GM12878 (cell line): ENCODE data around the gene IL4I1. TPM values are rescaled to one million over a fixed set of nuclear protein-coding genes. Genes with fewer than 3 reads are reported as not detected.

Experiments
- ASH2L ChIP-seq: fragments of 300-600, 200-600 bp; sonication (generic); IDR thresholded peaks from 2 replicates; pipeline ENCODE4 v1.6.1; 2017; ENCODE audit warnings: low read depth, mild to moderate bottlenecking, borderline replicate concordance
- ATF7 ChIP-seq: fragments of 450-650 bp; IDR thresholded peaks from 2 replicates; pipeline ENCODE4 v1.6.1; 2016; ENCODE audit warnings: low read depth, mild to moderate bottlenecking
- BACH1 ChIP-seq: fragments of 450-650 bp; IDR thresholded peaks from 2 replicates; pipeline ENCODE4 v1.6.1; 2017; ENCODE audit warnings: mild to moderate bottlenecking, borderline replicate concordance
- BRCA1 ChIP-seq: IDR thresholded peaks from 2 replicates; pipeline ENCODE4 v1.6.1; 2011; ENCODE audit warnings: low read depth, low read length, improper control_type of control experiment
- CBFB ChIP-seq: IDR thresholded peaks from 2 replicates; pipeline ENCODE4 v1.6.1; 2016; ENCODE audit warnings: antibody characterized with exemption, low read depth
- CHD2 ChIP-seq: IDR thresholded peaks from 2 replicates; pipeline ENCODE4 v1.6.1; 2011; ENCODE audit warnings: low read depth, low read length, improper control_type of control experiment, borderline replicate concordance
- EED ChIP-seq: sonication (generic); IDR thresholded peaks from 2 replicates; pipeline ENCODE4 v1.6.1; 2016; ENCODE audit warnings: antibody characterized with exemption, low read depth
- ESRRA ChIP-seq: IDR thresholded peaks from 2 replicates; pipeline ENCODE4 v1.6.1; 2012; ENCODE audit warnings: mild to moderate bottlenecking, low read length, improper control_type of control experiment
- FOS ChIP-seq: IDR thresholded peaks from 3 replicates; pipeline ENCODE4 v1.6.1; 2011; ENCODE audit warnings: borderline replicate concordance; ENCODE audit not compliant: insufficient read length; ENCODE audit errors: extremely low read depth
- FOXK2 ChIP-seq: fragments of 450-650 bp; IDR thresholded peaks from 2 replicates; pipeline ENCODE4 v1.6.1; 2017; ENCODE audit warnings: mild to moderate bottlenecking, moderate library complexity
- IKZF2 ChIP-seq, 2 experiments: fragments of 450-650 bp; IDR thresholded peaks; 2 replicates each; pipeline ENCODE4 v1.6.1; 2017; ENCODE audit warnings: mild to moderate bottlenecking in 2 of 2, moderate library complexity in 2 of 2
- LARP7 ChIP-seq: fragments of 450-650 bp; IDR thresholded peaks from 2 replicates; pipeline ENCODE4 v1.6.1; 2017; ENCODE audit warnings: mild to moderate bottlenecking
- MEF2B ChIP-seq: fragments of 450-650 bp; IDR thresholded peaks from 2 replicates; pipeline ENCODE4 v1.6.1; 2018; ENCODE audit warnings: mild to moderate bottlenecking, moderate library complexity; ENCODE audit not compliant: partially characterized antibody, poor library complexity, severe bottlenecking
- MTA2 ChIP-seq: fragments of 450-650 bp; IDR thresholded peaks from 2 replicates; pipeline ENCODE4 v1.6.1; 2016; ENCODE audit warnings: low read depth, mild to moderate bottlenecking, moderate library complexity
- NR2F1 ChIP-seq: fragments of 450-650 bp; conservative IDR thresholded peaks from 2 replicates; pipeline ENCODE4 v1.6.1; 2017; ENCODE audit warnings: mild to moderate bottlenecking
- PML ChIP-seq: IDR thresholded peaks from 2 replicates; pipeline ENCODE4 v1.6.1; 2012; ENCODE audit warnings: low read length, inconsistent platforms
- POLR2AphosphoS2 ChIP-seq: IDR thresholded peaks from 2 replicates; pipeline ENCODE4 v1.6.1; 2011; ENCODE audit warnings: low read depth, mild to moderate bottlenecking, low read length, improper control_type of control experiment, moderate library complexity
- RAD51 ChIP-seq: fragments of 450-650 bp; IDR thresholded peaks from 2 replicates; pipeline ENCODE4 v1.6.1; 2016; ENCODE audit warnings: moderate library complexity, mild to moderate bottlenecking, inconsistent platforms
- RFX5 ChIP-seq: IDR thresholded peaks from 2 replicates; pipeline ENCODE4 v1.6.1; 2011; ENCODE audit warnings: low read depth, low read length, improper control_type of control experiment
- SMC3 ChIP-seq: IDR thresholded peaks from 2 replicates; pipeline ENCODE4 v1.6.1; 2011; ENCODE audit warnings: low read length, improper control_type of control experiment, borderline replicate concordance
- WRNIP1 ChIP-seq: IDR thresholded peaks from 2 replicates; pipeline ENCODE4 v1.6.1; 2011; ENCODE audit warnings: low read depth, low read length, improper control_type of control experiment, borderline replicate concordance
- polyA plus RNA-seq, 11 experiments: library from polyadenylated mRNA; depleted of rRNA in 4 of 11; unstranded in 6 of 11; stranded (reverse) in 5 of 11; fragments of >200 nt; fragmentation: Nextera tagmentation in 4 of 11; fragmentation: Illumina TruSeq in 1 of 11; extraction: Ambion mirVana in 4 of 11; extraction: Trizol in 1 of 11; gene quantifications; 1 replicate in 1 of 11; 2 replicates in 10 of 11; pipeline versions ENCODE4 v1.2.1 to v1.2.3, GENCODE V29; 2011 to 2016; ENCODE audit warnings: inconsistent platforms in 2 of 11, missing spikeins in 2 of 11, low read depth in 1 of 11
- total RNA-seq, 4 experiments: library from RNA; depleted of rRNA in 3 of 4; stranded (reverse); fragments of >200 nt in 3 of 4; fragmentation: Illumina TruSeq in 1 of 4; extraction: Trizol in 1 of 4; gene quantifications; 2 replicates each; pipeline versions ENCODE4 v1.2.1 to v1.2.3, GENCODE V29; 2013 to 2021
- TF ChIP-seq, protein P1 (sequence below): IDR thresholded peaks from 2 replicates; pipeline ENCODE4 v1.6.1; 2011; ENCODE audit warnings: mild to moderate bottlenecking, low read depth, low read length, moderate library complexity; ENCODE audit not compliant: insufficient replicate concordance
- TF ChIP-seq, protein P2 (sequence below): IDR thresholded peaks from 2 replicates; pipeline ENCODE4 v1.6.1; 2011; ENCODE audit warnings: low read depth, mild to moderate bottlenecking, low read length, moderate library complexity, borderline replicate concordance; ENCODE audit errors: extremely low read depth
- TF ChIP-seq, protein P3 (sequence below): fragments of 450-650 bp; IDR thresholded peaks from 2 replicates; pipeline ENCODE4 v1.6.1; 2017; ENCODE audit warnings: borderline replicate concordance
- TF ChIP-seq, protein P4 (sequence below), 3 experiments: IDR thresholded peaks in 2 of 3; conservative IDR thresholded peaks in 1 of 3; 2 replicates each; pipeline ENCODE4 v1.5.1; 2011; ENCODE audit warnings: low read depth in 3 of 3, low read length in 3 of 3, mild to moderate bottlenecking in 3 of 3, control low read depth in 2 of 3, moderate library complexity in 2 of 3, inconsistent platforms in 1 of 3, mixed read lengths in 1 of 3; ENCODE audit not compliant: control insufficient read depth in 2 of 3, insufficient read depth in 1 of 3; ENCODE audit errors: extremely low read depth in 1 of 3
- TF ChIP-seq, protein P5 (sequence below): fragments of 150-350 bp; IDR thresholded peaks from 2 replicates; pipeline ENCODE4 v1.6.1; 2014; ENCODE audit warnings: mild to moderate bottlenecking, low read depth, low read length

IL4I1 gene
- total and polyA plus RNA-seq, 10 of the 15 experiments (the other 5 are each of a cell fraction or from before 2014, with no cell fraction given), result 0.62 to 83.8 (median 42.8) TPM

DNA sequence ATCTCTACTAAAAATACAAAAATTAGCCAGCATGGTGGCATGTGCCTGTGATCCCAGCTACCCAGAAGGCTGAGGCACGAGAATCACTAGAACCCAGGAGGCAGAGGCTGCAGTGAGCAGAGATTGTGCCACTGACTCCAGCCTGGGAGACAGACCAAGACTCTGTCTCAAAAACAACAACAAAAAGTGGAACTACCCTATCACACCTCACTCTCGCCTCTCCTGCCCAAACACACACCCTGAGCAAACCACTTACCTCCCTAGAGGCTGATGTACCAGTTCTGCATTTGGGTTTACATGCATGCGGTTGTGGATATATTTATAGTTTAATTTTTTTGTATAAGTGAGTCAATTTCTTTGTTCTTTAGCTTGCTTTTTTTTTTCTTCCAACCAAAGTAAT lies 53.4 kb downstream of the IL4I1 start (continued):
- TF ChIP-seq, protein P1, sequence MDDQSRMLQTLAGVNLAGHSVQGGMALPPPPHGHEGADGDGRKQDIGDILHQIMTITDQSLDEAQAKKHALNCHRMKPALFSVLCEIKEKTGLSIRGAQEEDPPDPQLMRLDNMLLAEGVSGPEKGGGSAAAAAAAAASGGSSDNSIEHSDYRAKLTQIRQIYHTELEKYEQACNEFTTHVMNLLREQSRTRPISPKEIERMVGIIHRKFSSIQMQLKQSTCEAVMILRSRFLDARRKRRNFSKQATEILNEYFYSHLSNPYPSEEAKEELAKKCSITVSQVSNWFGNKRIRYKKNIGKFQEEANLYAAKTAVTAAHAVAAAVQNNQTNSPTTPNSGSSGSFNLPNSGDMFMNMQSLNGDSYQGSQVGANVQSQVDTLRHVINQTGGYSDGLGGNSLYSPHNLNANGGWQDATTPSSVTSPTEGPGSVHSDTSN, result no peak
- TF ChIP-seq FOXK2, result no peak
- peak; percentile 70 for TF ChIP-seq MTA2
- 0 out of 2 replicates have a peak, but pooled peaks have one; percentile 35 for TF ChIP-seq NR2F1
- TF ChIP-seq, protein P2, sequence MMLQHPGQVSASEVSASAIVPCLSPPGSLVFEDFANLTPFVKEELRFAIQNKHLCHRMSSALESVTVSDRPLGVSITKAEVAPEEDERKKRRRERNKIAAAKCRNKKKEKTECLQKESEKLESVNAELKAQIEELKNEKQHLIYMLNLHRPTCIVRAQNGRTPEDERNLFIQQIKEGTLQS, result no peak
- TF ChIP-seq, protein P3, sequence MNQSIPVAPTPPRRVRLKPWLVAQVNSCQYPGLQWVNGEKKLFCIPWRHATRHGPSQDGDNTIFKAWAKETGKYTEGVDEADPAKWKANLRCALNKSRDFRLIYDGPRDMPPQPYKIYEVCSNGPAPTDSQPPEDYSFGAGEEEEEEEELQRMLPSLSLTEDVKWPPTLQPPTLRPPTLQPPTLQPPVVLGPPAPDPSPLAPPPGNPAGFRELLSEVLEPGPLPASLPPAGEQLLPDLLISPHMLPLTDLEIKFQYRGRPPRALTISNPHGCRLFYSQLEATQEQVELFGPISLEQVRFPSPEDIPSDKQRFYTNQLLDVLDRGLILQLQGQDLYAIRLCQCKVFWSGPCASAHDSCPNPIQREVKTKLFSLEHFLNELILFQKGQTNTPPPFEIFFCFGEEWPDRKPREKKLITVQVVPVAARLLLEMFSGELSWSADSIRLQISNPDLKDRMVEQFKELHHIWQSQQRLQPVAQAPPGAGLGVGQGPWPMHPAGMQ, result no peak
- TF ChIP-seq POLR2AphosphoS2, result no peak
- no peak for TF ChIP-seq ASH2L
- TF ChIP-seq IKZF2 (IDR thresholded peaks at IDR 0.05), result peak; percentile 54 to 72; a peak in 3 of 4 replicates
- TF ChIP-seq CBFB, result no peak
- TF ChIP-seq BRCA1, result no peak
- 0 out of 2 replicates have a peak, but pooled peaks have one; percentile 25 for TF ChIP-seq CHD2
- no peak for TF ChIP-seq WRNIP1
- no peak for TF ChIP-seq FOS
- TF ChIP-seq EED, result no peak
- peak; percentile 95 for TF ChIP-seq MEF2B
- TF ChIP-seq SMC3, result no peak
- TF ChIP-seq LARP7, result no peak
- no peak for TF ChIP-seq ESRRA
- no peak for TF ChIP-seq RAD51
- no peak for TF ChIP-seq BACH1
- TF ChIP-seq RFX5, result no peak
- TF ChIP-seq, protein P4, sequence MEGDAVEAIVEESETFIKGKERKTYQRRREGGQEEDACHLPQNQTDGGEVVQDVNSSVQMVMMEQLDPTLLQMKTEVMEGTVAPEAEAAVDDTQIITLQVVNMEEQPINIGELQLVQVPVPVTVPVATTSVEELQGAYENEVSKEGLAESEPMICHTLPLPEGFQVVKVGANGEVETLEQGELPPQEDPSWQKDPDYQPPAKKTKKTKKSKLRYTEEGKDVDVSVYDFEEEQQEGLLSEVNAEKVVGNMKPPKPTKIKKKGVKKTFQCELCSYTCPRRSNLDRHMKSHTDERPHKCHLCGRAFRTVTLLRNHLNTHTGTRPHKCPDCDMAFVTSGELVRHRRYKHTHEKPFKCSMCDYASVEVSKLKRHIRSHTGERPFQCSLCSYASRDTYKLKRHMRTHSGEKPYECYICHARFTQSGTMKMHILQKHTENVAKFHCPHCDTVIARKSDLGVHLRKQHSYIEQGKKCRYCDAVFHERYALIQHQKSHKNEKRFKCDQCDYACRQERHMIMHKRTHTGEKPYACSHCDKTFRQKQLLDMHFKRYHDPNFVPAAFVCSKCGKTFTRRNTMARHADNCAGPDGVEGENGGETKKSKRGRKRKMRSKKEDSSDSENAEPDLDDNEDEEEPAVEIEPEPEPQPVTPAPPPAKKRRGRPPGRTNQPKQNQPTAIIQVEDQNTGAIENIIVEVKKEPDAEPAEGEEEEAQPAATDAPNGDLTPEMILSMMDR (IDR thresholded peaks at IDR 0.05 in 2 of 3, conservative IDR thresholded peaks at IDR 0.05 in 1 of 3; ENCODE audit: control insufficient read depth in 2 of 3, extremely low read depth in 1 of 3, insufficient read depth in 1 of 3, low read depth in 3 of 3, low read length in 3 of 3), result no peak
- peak; percentile 50; the same call in 1 of the 2 replicates for TF ChIP-seq ATF7
- TF ChIP-seq, protein P5, sequence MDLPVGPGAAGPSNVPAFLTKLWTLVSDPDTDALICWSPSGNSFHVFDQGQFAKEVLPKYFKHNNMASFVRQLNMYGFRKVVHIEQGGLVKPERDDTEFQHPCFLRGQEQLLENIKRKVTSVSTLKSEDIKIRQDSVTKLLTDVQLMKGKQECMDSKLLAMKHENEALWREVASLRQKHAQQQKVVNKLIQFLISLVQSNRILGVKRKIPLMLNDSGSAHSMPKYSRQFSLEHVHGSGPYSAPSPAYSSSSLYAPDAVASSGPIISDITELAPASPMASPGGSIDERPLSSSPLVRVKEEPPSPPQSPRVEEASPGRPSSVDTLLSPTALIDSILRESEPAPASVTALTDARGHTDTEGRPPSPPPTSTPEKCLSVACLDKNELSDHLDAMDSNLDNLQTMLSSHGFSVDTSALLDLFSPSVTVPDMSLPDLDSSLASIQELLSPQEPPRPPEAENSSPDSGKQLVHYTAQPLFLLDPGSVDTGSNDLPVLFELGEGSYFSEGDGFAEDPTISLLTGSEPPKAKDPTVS, result no peak
- TF ChIP-seq PML, result no peak
